GM23338 (cell line): Measurements from ENCODE around the gene UBE2QL1. TPM values are rescaled to one million over a fixed set of nuclear protein-coding genes. Genes with fewer than 3 reads are reported as not detected.

Experiments used
- ATAC-seq: fragments of 200-7000 bp; cut with Tn5 transposase; 3 replicates; pipeline ENCODE4 v1.9.1; 2020
- DNase-seq: peaks from one replicate; pipeline ENCODE4 v3.0.0-alpha.2; 2015; ENCODE audit warnings: low spot score
- H2AFZ ChIP-seq: fragments of 200-600 bp; sonication (generic); 2 replicates; pipeline ENCODE4 v1.8.0; 2016; ENCODE audit warnings: antibody characterized with exemption, mild to moderate bottlenecking, moderate library complexity
- H3F3A ChIP-seq: fragments of 200-600 bp; sonication (generic); replicated peaks from 2 replicates; pipeline ENCODE4 v1.8.0; 2017; ENCODE audit warnings: antibody characterized with exemption, mixed run types, low read depth
- H3K27ac ChIP-seq: fragments of 200-600 bp; sonication (generic); 2 replicates; pipeline ENCODE4 v1.6.1; 2016; ENCODE audit warnings: low read depth
- H3K27me3 ChIP-seq: fragments of 200-600 bp; sonication (generic); 2 replicates; pipeline ENCODE4 v1.8.0; 2016; ENCODE audit warnings: mild to moderate bottlenecking, mixed run types, moderate library complexity; ENCODE audit not compliant: insufficient read depth
- H3K36me3 ChIP-seq: fragments of 200-600 bp; sonication (generic); 2 replicates; pipeline ENCODE4 v1.8.0; 2016; ENCODE audit warnings: mild to moderate bottlenecking; ENCODE audit not compliant: insufficient read depth
- H3K4me1 ChIP-seq: fragments of 200-600 bp; sonication (generic); 2 replicates; pipeline ENCODE4 v1.8.0; 2016; ENCODE audit warnings: mild to moderate bottlenecking, moderate library complexity; ENCODE audit not compliant: insufficient read depth
- H3K4me2 ChIP-seq: fragments of 200-600 bp; sonication (generic); 2 replicates; pipeline ENCODE4 v1.7.1; 2017; ENCODE audit warnings: mixed run types
- H3K4me3 ChIP-seq: fragments of 200-600 bp; sonication (generic); 2 replicates; pipeline ENCODE4 v1.6.1; 2016; ENCODE audit warnings: mixed run types
- H3K79me2 ChIP-seq: fragments of 200-600 bp; sonication (generic); replicated peaks from 2 replicates; pipeline ENCODE4 v1.8.0; 2017; ENCODE audit warnings: mild to moderate bottlenecking; ENCODE audit not compliant: insufficient read depth
- H3K9me2 ChIP-seq: fragments of 200-600 bp; sonication (generic); 2 replicates; pipeline ENCODE4 v1.8.0; 2017; ENCODE audit not compliant: insufficient read depth
- H4K20me1 ChIP-seq: fragments of 200-600 bp; sonication (generic); replicated peaks from 2 replicates; pipeline ENCODE4 v1.8.0; 2017; ENCODE audit warnings: mild to moderate bottlenecking; ENCODE audit not compliant: insufficient read depth
- H3K27ac Mint-ChIP-seq: 2 replicates; pipeline ENCODE4 v1.8.0; 2020; ENCODE audit warnings: inconsistent platforms, mild to moderate bottlenecking, moderate library complexity, mixed read lengths
- H3K27me3 Mint-ChIP-seq: 3 replicates; pipeline ENCODE4 v1.8.0; 2022; ENCODE audit warnings: low read depth, mild to moderate bottlenecking, moderate library complexity, mixed read lengths, inconsistent platforms; ENCODE audit not compliant: insufficient read depth, poor library complexity
- H3K36me3 Mint-ChIP-seq: 3 replicates; pipeline ENCODE4 v1.8.0; 2021; ENCODE audit warnings: low read depth, mild to moderate bottlenecking, inconsistent platforms, moderate library complexity, mixed read lengths
- H3K4me1 Mint-ChIP-seq: 3 replicates; pipeline ENCODE4 v1.8.0; 2020; ENCODE audit warnings: mild to moderate bottlenecking, inconsistent platforms, mixed read lengths
- H3K4me3 Mint-ChIP-seq: 3 replicates; pipeline ENCODE4 v1.8.0; 2021; ENCODE audit warnings: moderate library complexity, mild to moderate bottlenecking, inconsistent platforms, mixed read lengths
- H3K9me3 Mint-ChIP-seq: 3 replicates; pipeline ENCODE4 v1.8.0; 2020; ENCODE audit warnings: moderate library complexity, mild to moderate bottlenecking, inconsistent platforms, mixed read lengths
- CREB1 ChIP-seq: fragments of 250-450 bp; sonication (Bioruptor Pico); IDR thresholded peaks from 2 replicates; pipeline ENCODE4 v1.5.0; 2020; ENCODE audit warnings: low read depth, mild to moderate bottlenecking, moderate library complexity
- EZH2 ChIP-seq: fragments of 200-600 bp; sonication (generic); IDR thresholded peaks from one replicate; pipeline ENCODE4 v1.8.0; 2017; ENCODE audit warnings: antibody characterized with exemption, mild to moderate bottlenecking, low read depth; ENCODE audit not compliant: unreplicated experiment
- EZH2phosphoT487 ChIP-seq: fragments of 200-600 bp; sonication (generic); IDR thresholded peaks from one replicate; pipeline ENCODE4 v1.8.1; 2018; ENCODE audit warnings: antibody characterized with exemption; ENCODE audit not compliant: unreplicated experiment
- JUNB ChIP-seq: IDR thresholded peaks from one replicate; pipeline ENCODE4 v1.6.1; 2016; ENCODE audit warnings: antibody characterized with exemption; ENCODE audit not compliant: unreplicated experiment
- NANOG ChIP-seq: IDR thresholded peaks from 2 replicates; pipeline ENCODE4 v1.6.1; 2016; ENCODE audit warnings: antibody characterized with exemption, borderline replicate concordance
- POLR2AphosphoS5 ChIP-seq: IDR thresholded peaks from 2 replicates; pipeline ENCODE4 v1.6.1; 2016; ENCODE audit warnings: antibody characterized with exemption, low read depth
- STAT1 ChIP-seq: IDR thresholded peaks from one replicate; pipeline ENCODE4 v1.6.1; 2016; ENCODE audit warnings: antibody characterized with exemption; ENCODE audit not compliant: unreplicated experiment
- ZNF114 ChIP-seq: fragments of 250-450 bp; sonication (Bioruptor Pico); IDR thresholded peaks from 2 replicates; pipeline ENCODE4 v1.5.0; 2020; ENCODE audit warnings: mild to moderate bottlenecking, moderate library complexity
- polyA plus RNA-seq: library from polyadenylated mRNA; unstranded; fragments of >200 nt; fragmentation: Nextera tagmentation; extraction: Ambion mirVana; gene quantifications from 2 replicates; pipeline ENCODE4 v1.2.1, GENCODE V29; 2016
- total RNA-seq: library from RNA; depleted of rRNA; stranded (reverse); fragments of >200 nt; shearing (Covaris generic); gene quantifications from 2 replicates; pipeline ENCODE4 v1.2.3, GENCODE V29; 2014
- TF ChIP-seq, protein P1 (sequence below): IDR thresholded peaks from one replicate; pipeline ENCODE4 v1.6.1; 2018; ENCODE audit warnings: antibody characterized with exemption; ENCODE audit not compliant: unreplicated experiment
- TF ChIP-seq, protein P2 (sequence below): fragments of 250-450 bp; sonication (Bioruptor Pico); IDR thresholded peaks from 2 replicates; pipeline ENCODE4 v1.5.0; 2020; ENCODE audit warnings: mild to moderate bottlenecking, moderate library complexity
- TF ChIP-seq, protein P3 (sequence below), 2 experiments: fragments of 200-600 bp in 1 of 2; sonication (generic) in 1 of 2; conservative IDR thresholded peaks; 2 replicates each; pipeline versions ENCODE4 v1.5.1 to v1.6.1; 2016 to 2017; ENCODE audit warnings: antibody characterized with exemption in 2 of 2, low read depth in 2 of 2, mild to moderate bottlenecking in 2 of 2, moderate library complexity in 1 of 2

Gene UBE2QL1
- total and polyA plus RNA-seq, 2 experiments from 2014 or later, result 0.40 to 0.83 TPM

DNA sequence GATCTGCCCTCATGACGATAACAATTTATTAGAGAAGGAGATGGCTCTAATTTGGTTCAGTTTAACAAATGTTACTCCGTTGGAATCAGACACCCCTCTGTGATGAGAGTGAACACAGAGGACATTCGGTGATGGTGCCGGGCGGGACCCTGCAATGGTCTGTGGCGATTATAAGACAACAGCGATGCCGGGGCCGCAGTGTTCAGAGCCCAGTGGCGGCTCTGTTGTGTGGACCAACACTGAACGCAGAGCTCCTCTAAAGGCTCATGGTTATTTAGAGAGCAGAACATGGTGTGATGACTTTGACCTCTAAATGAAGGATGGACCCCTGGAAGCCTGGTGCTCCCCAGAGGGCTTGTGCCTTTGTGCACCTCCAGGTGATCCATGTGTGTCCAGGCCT lies 21.2 kb downstream of the UBE2QL1 start:
- Histone ChIP-seq H3K79me2 (no peaks in the 10 kb centered on the region), H3K36me3 (no peaks in the 10 kb centered on the region), H3K27me3 (no peaks in the 10 kb centered on the region), H3K9me2 (no peaks in the 10 kb centered on the region), H3K27ac (no peak overlapping the region), H3K4me3 (no peak overlapping the region), H3K4me1 (peaks cover 19% of the 10 kb centered on the region), H3K4me2 (no peak overlapping the region), H2AFZ (no peak overlapping the region), H4K20me1 (no peaks in the 10 kb centered on the region), H3F3A (no peaks in the 10 kb centered on the region)
- TF ChIP-seq, protein P1, sequence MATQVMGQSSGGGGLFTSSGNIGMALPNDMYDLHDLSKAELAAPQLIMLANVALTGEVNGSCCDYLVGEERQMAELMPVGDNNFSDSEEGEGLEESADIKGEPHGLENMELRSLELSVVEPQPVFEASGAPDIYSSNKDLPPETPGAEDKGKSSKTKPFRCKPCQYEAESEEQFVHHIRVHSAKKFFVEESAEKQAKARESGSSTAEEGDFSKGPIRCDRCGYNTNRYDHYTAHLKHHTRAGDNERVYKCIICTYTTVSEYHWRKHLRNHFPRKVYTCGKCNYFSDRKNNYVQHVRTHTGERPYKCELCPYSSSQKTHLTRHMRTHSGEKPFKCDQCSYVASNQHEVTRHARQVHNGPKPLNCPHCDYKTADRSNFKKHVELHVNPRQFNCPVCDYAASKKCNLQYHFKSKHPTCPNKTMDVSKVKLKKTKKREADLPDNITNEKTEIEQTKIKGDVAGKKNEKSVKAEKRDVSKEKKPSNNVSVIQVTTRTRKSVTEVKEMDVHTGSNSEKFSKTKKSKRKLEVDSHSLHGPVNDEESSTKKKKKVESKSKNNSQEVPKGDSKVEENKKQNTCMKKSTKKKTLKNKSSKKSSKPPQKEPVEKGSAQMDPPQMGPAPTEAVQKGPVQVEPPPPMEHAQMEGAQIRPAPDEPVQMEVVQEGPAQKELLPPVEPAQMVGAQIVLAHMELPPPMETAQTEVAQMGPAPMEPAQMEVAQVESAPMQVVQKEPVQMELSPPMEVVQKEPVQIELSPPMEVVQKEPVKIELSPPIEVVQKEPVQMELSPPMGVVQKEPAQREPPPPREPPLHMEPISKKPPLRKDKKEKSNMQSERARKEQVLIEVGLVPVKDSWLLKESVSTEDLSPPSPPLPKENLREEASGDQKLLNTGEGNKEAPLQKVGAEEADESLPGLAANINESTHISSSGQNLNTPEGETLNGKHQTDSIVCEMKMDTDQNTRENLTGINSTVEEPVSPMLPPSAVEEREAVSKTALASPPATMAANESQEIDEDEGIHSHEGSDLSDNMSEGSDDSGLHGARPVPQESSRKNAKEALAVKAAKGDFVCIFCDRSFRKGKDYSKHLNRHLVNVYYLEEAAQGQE, result no peak
- TF ChIP-seq JUNB (no peak), POLR2AphosphoS5 (no peak), EZH2phosphoT487 (no peak), EZH2 (no peak), STAT1 (no peak), NANOG (no peak), CREB1 (no peak), ZNF114 (CRISPR knock-in tag) (no peak)
- TF ChIP-seq, protein P2, sequence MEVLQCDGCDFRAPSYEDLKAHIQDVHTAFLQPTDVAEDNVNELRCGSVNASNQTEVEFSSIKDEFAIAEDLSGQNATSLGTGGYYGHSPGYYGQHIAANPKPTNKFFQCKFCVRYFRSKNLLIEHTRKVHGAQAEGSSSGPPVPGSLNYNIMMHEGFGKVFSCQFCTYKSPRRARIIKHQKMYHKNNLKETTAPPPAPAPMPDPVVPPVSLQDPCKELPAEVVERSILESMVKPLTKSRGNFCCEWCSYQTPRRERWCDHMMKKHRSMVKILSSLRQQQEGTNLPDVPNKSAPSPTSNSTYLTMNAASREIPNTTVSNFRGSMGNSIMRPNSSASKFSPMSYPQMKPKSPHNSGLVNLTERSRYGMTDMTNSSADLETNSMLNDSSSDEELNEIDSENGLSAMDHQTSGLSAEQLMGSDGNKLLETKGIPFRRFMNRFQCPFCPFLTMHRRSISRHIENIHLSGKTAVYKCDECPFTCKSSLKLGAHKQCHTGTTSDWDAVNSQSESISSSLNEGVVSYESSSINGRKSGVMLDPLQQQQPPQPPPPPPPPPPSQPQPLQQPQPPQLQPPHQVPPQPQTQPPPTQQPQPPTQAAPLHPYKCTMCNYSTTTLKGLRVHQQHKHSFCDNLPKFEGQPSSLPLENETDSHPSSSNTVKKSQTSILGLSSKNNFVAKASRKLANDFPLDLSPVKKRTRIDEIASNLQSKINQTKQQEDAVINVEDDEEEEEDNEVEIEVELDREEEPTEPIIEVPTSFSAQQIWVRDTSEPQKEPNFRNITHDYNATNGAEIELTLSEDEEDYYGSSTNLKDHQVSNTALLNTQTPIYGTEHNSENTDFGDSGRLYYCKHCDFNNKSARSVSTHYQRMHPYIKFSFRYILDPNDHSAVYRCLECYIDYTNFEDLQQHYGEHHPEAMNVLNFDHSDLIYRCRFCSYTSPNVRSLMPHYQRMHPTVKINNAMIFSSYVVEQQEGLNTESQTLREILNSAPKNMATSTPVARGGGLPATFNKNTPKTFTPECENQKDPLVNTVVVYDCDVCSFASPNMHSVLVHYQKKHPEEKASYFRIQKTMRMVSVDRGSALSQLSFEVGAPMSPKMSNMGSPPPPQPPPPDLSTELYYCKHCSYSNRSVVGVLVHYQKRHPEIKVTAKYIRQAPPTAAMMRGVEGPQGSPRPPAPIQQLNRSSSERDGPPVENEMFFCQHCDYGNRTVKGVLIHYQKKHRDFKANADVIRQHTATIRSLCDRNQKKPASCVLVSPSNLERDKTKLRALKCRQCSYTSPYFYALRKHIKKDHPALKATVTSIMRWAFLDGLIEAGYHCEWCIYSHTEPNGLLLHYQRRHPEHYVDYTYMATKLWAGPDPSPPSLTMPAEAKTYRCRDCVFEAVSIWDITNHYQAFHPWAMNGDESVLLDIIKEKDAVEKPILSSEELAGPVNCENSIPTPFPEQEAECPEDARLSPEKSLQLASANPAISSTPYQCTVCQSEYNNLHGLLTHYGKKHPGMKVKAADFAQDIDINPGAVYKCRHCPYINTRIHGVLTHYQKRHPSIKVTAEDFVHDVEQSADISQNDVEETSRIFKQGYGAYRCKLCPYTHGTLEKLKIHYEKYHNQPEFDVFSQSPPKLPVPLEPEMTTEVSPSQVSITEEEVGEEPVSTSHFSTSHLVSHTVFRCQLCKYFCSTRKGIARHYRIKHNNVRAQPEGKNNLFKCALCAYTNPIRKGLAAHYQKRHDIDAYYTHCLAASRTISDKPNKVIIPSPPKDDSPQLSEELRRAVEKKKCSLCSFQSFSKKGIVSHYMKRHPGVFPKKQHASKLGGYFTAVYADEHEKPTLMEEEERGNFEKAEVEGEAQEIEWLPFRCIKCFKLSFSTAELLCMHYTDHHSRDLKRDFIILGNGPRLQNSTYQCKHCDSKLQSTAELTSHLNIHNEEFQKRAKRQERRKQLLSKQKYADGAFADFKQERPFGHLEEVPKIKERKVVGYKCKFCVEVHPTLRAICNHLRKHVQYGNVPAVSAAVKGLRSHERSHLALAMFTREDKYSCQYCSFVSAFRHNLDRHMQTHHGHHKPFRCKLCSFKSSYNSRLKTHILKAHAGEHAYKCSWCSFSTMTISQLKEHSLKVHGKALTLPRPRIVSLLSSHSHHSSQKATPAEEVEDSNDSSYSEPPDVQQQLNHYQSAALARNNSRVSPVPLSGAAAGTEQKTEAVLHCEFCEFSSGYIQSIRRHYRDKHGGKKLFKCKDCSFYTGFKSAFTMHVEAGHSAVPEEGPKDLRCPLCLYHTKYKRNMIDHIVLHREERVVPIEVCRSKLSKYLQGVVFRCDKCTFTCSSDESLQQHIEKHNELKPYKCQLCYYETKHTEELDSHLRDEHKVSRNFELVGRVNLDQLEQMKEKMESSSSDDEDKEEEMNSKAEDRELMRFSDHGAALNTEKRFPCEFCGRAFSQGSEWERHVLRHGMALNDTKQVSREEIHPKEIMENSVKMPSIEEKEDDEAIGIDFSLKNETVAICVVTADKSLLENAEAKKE, result no peak
- TF ChIP-seq, protein P3, sequence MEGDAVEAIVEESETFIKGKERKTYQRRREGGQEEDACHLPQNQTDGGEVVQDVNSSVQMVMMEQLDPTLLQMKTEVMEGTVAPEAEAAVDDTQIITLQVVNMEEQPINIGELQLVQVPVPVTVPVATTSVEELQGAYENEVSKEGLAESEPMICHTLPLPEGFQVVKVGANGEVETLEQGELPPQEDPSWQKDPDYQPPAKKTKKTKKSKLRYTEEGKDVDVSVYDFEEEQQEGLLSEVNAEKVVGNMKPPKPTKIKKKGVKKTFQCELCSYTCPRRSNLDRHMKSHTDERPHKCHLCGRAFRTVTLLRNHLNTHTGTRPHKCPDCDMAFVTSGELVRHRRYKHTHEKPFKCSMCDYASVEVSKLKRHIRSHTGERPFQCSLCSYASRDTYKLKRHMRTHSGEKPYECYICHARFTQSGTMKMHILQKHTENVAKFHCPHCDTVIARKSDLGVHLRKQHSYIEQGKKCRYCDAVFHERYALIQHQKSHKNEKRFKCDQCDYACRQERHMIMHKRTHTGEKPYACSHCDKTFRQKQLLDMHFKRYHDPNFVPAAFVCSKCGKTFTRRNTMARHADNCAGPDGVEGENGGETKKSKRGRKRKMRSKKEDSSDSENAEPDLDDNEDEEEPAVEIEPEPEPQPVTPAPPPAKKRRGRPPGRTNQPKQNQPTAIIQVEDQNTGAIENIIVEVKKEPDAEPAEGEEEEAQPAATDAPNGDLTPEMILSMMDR (conservative IDR thresholded peaks at IDR 0.05; ENCODE audit: low read depth in 2 of 2), result no peak
- peaks cover 10% of the 10 kb centered on the region for H3K27me3 Mint-ChIP-seq
- DNase-seq (no peak), ATAC-seq (no peak)
- no peak overlapping the region for H3K27ac Mint-ChIP-seq
- no peak overlapping the region for H3K4me3 Mint-ChIP-seq
- no peaks in the 10 kb centered on the region for H3K36me3 Mint-ChIP-seq
- no peaks in the 10 kb centered on the region for H3K9me3 Mint-ChIP-seq
- H3K4me1 Mint-ChIP-seq, result peaks cover 30% of the 10 kb centered on the region
